Measurements from ENCODE around the gene PTH1R.

PTH1R gene

DNA sequence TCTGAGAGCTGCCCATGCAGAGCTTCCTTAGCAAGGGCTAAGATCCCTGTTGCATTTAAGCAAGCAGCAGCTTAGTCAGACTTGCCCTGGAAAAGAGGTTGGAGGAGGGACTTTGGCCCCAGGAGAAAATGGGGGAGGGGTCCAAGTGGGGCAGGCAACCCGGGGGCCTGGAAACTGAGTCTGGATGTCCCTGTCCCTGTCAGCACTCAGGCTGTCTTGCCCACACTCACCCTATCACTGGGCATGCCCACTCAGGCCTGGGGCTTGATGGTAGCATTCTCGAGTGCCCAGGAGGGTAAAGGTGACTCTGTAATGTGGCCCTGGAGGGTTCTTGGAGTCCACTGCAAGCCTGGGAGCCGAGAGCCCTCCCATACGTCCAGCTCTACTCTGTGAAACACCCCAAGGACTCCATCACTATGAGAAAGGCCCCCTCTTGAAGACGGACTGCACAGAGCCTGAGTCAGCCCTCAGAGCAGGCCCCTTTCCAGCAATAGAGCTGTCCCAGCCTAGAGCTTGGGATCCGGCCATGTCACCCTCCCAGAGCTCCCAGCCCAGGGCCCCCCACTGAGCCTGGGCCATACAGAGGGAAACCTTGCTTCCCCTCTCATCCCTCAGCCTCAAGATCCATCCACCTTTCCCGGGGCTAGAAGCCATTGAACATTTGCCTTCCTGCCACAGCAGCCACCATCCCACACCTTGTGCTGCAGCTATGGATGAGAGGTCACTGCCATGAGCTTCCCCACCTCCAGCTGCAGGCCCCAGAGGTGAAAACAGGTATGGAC is 27.6 kb upstream of the PTH1R start:
- no peak for DNase-seq (ENCODE audit: low read depth)

DNA sequence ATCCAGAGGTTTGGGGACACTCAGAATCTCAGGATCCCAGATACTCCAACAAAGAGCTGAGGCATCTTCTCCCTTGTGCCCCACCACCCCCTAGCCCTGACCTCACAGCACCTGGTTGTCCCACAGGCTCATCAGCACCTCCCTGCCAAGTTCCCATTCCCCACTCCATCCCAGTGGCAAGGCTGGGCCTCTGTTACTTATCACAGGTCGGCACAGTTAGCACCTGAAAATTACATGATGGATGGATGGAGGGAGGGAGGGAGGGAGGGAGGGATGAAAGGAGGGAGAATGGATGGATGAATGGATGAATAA is 27.1 kb upstream of the PTH1R start:
- no peak for DNase-seq (ENCODE audit: low read depth)

DNA sequence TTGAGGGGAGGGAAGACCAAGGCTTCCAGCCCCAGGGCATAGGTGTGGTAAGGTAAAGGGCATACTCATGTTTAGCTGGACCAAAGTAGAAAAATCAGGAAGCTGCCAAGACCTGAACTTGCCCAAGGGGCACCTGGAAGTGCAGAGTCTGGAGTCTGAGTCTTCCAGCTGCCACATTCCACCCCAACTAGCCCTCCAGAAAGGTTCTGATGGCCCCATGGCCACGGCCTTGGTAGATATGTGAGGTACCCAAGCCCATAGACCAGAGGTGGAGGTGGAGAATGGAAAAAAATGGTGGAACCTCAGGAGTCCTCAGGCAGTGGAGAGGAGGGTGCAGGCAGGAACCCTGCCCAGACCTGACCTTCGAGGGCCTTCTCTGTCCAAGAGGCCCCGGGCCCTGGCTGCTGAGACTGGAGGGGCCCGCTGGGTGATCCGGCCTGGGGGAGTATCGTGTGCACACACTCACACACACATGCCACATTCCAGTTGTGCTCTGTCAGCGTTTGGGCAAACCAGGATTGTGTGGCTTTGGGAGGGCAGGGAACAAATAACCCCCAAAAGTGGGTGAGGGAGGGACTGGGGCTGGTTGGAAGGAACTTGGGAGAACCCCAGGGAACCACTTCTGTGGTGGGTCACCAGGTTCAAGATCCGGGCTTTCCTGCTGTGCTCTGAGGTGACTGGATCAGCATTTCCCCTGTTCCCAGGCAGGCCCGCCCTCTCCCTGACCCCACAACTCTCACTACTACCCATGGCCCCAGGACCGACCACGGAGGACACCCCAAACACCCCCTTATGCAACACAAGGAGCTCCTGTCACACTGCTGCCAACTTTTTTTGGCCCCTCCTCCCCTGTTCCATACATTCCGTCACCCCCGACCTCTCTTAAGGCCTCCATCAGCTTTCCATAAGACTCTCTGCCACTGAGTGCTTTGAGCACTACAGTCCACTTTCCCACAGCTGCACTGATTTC is 25.9 kb upstream of the PTH1R start:
- DNase-seq (ENCODE audit: low read depth), result no peak

DNA sequence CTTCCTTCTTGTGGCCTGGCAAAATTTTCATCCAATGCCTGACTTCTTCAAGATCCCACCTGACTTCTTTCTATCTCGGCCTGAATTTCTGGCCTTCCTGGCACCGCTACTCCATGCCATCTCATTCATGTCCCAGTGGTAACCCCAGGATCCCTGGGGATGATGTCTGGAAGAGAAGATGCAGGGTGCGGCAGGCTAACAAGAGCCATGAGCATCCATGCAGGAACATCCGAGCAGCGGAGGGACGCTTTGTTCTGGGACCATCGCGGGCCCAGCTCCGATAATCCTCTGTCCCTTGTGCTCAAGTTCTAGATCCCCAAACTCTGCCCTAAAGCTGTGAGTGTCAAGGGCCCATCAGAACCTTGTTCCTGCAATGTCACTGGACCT is 25.2 kb upstream of the PTH1R start:
- DNase-seq (ENCODE audit: low read depth), result no peak

DNA sequence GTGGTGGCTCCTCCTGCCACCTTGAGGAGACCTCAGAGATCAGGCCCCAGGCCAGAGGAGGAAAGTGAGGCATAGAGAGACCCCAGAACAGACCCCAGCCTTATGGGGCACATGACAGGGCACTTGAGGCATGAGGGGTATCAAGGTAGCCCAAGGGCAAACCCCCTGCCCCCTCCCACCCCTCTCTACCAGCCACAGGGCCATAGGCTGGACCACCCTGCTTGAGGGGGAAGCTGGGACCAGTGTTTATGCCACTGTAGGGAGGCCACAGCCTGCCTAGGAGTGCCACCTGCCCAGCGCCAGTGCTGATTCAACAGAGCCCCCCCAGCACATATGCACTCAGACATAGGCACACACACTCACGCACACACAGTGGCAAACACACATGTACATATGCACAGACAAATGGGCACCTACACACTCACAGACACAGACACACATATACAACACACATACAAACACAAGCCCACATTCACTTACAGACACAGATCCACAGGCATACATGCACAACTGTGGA is 24.6 kb upstream of the PTH1R start:
- DNase-seq (ENCODE audit: low read depth), result no peak

DNA sequence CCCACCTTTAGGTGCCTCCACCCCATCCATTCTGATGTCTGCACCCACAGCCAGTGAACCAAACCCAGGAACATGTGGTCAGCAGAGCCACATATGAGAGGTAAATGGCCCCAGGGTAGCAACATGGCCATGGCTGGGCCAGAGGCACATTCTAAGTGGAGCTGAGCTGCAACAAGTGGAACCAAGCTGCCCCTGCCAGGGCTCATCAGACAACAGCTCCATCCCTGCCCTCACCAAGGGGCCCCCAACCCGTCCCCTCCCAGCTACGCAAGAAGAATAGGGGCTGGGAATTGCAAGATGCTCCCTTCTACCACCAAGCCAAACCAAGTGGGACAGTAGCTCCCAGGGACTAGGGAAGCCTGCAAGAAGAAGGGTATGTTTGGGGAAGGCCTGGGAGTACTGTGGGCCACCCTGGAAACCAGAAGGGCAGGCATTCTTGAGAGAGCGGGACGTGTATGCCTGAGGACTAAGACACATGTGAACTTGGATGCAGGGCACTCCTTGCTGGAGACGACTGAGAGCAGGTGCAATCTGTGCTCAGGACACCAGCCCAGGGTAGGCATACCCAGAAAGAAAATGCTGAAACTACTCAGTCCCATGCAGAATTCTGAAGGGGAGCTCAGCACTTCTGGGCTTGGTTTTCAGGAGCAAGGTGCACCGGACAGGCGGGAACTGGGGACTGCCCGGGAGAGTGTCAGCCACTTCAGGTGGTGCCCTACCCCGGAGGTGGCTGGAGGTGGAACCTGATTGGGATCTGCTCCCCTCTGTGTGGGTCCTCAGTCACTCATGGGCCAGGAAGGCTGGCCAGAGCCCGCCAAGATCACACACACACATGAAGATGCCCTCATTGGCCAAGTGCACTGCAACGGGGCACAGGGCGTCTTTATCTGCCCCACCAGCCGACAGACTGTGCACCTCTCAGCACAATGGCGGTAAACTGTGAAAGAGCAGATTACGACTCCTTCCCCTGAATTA is 23.8 kb upstream of the PTH1R start:
- no peak for DNase-seq (ENCODE audit: low read depth)

DNA sequence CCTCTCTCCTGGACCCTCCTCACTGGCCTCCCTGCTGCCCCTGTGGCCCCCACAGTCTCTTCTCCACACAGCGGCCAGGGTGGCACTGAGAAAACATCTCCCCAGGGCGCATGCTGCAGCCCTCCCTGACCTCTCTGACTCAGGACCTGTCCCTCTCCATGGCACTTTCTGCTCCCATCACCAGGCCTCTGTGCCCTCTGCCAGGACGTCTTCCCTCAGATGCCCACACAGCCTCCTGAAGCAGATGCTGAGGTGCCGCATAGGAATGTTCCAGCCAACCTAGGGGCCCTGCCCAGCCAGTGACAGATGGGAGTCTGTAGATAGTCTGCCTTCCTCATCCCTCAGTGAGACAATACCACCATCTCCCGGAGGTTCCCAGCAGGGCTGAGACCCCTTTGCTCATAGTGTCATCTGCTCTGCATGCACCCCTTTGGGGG is 22.9 kb upstream of the PTH1R start:
- no peak for DNase-seq (ENCODE audit: low read depth)

DNA sequence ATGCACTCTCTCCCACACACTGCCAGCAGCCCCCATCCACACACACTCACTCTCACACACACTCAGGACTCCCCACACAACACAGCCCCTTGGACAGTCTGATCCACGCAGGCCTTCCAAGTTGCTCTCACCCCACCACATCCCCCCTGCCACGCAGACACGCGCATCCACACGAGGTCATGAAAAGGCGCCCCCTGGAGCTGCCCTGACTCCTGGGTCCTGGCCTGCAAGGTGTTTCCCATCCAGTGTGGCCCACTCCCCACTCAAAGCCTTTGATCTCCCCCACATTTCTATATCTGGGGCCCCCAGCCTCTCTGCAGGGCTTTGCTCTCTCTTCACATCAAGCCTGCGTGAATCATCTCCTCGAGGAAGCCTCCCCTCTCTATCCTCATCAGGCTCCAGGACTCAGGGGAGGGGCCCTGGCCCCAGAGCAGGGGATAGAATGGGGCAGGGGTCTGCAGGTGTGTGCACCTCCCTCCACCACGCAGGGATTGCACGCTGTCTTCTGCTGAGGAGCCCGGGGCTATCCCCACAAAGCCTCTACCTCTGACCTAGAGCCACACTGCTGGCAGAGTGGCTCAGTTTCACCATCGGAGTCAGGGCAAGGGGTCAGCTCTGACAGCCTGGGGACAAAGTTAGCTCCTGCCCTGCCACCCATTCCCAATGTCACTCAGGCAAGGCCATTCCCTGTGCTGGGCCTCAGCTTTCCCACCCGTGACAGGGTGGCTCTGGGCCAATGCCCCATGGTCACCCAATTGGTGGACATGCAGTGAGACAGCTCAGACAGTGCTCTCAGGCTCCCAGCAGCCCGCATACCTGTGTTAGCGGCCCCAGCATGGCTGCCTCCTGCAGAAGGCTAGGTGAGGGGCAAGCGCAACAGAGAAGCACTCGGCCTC is 20.7 kb upstream of the PTH1R start:
- no peak for DNase-seq (ENCODE audit: low read depth)

DNA sequence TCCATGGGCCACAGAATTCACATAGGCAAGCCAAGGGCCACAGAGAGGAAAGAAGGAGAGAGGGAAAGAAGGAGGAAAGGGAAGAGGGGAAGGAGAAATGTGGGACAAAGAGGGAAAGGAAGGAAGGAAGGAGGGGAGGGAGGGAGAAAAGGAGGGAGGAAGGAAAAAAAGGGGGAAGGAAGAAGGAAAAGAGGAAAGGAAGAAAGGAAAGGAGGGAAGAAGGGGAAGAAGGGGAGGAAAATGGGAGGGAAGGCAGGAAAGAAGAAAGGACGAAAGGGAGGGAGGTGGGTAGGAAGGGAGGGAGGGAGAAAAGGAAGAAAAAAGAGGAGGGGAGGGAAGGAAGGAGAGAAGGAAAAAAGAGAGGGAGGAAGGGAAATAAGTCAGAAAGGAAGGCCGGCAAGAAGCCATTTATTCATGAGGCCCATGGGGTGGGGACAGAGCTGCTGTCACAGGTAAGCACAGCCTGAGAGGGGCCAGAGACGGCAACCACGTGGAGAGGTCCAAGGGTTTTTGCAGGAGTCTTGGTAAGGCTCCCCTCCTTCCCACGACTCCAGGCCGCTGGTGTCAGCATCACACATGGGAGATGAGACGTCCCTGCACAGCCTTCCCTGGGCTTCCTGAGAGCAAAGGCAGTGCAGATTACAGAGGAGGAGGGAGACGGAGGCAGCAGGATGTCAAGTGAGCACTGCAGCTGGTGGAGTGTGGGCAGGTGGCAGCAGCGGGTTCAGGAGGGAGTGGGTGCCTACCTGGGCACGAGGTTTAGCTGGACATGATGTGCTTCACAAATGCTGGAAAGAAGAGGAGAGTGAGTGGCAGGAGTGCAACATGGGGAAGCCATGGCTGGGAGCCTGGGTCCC is 19.8 kb upstream of the PTH1R start:
- no peak for DNase-seq (ENCODE audit: low read depth)

DNA sequence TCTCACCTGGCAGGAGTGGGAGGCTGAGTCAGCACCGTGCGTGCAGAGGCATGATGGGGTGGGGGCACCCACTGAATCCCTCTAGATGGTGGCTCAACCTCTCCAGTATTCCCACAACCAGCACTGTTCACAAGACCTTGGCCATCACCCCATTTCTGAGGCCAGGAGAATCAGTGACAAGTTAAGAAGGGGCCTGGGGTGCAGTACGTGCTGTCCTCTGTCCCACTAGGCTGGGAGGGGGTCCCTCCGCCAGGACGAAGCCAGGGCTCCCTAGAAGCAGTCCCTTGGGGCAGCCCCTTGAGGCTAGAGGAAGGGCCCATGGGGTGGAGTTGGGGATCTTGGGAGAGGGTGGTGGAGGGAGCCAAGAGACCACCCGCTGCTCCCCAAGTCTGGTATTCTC is 19.1 kb upstream of the PTH1R start:
- DNase-seq (ENCODE audit: low read depth), result no peak

DNA sequence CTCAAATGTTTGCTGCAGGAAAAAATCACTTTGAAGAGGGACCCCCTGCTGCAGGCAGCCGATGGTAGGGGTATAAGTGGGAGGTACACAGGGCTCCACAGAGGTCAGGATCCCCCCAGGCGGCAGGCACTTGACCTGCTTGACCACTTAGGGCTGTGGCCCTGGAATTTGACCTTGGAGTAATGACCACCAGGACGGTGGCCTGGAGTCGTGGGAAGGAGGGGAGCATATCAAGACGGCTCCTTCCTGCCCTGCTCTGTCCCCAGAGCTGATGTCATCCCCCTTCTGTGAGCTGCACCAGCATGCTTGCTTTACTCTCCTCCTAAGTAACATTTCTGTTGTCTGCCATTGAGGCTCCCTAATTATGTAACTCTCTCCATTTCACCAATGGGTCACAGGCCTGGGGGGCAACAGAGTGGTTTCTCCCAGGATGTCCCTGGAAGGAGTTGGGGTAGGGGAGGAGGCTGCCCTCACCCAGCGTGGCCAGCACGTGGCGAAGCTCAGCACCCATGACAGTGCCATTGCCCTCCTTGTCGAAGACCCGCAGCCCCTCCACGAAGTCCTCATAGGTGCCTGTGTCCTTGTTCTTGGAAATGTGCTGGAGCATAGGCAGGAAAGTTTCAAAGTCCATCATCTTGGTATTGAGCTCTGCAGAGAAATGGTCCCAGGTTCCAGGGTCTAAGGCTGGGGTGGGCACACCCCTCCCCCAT is 18.4 kb upstream of the PTH1R start:
- no peak for DNase-seq (ENCODE audit: low read depth)

DNA sequence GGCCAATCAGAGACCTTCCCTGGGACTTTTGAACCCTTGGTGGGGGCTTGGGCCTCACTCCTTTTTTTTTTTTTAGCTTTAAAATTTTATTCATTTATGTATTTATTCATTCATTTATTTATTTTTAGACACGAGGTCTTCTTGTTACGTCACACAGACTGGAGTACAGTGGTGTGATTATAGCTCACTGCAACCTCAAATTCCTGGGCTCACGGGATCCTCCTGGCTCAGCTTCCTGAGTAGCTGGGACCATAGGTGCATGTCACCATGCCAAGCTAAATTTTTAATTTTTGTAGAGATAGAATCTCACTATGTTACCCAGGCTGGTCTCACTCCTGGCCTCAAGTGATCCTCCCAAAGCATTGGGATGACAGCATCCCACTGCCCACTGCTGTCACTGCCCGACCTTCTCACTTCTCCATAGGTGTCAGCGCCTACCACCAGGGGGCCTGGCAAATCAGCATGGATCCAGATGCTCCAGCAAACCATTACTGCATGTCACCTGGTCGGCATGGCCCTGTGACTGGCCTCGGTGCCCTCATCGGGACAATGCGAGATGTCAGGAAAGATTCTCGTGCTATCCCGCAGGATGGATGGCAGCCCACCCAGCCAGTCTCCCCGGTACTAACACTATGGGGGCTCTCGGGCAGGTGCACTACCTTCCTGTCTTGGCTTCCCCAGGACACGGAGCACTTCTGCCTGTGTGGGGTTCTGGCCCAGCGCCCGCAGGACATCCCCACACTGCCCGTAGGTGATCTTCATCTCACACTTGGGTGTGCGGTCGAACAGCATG is 17.3 kb upstream of the PTH1R start:
- no peak for DNase-seq (ENCODE audit: low read depth)

DNA sequence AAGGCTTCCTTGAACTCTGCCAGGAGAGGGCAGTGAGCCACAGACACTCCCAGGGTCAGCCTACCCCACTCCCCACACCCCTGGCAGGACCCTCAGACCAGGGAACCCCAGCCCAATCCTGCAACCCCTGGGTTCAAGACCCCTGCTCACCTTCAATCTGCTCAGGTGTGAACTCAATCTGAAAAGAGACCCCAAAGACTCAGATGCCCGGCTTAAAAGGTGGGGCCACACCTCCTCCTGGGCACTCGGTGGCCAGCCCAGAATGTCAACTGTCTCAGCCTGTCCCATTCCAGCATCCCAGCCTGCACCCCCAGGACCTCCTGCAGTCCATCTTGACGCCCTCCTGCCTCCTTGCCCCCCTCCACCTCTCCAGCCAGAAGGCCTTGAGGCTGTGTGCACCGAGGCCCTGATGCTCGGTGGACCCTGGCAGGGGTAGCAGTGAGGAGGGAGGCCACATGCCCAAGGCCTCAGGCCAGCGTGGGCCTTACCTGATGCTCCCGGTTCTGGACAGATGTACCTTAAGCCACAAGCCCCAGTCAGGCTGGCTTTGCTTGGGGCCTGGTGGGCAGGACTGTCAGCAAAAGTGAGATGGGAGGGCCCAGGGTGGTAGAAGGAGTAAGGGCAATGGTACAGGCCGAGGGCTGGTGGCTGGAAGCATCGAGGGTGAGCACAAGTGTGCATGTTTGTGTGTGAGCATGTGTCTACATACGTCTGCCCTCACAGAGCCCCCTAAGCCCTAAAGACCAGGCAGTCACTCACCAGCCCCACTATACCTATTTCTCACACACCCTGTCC is 16.5 kb upstream of the PTH1R start:
- DNase-seq (ENCODE audit: low read depth), result no peak

DNA sequence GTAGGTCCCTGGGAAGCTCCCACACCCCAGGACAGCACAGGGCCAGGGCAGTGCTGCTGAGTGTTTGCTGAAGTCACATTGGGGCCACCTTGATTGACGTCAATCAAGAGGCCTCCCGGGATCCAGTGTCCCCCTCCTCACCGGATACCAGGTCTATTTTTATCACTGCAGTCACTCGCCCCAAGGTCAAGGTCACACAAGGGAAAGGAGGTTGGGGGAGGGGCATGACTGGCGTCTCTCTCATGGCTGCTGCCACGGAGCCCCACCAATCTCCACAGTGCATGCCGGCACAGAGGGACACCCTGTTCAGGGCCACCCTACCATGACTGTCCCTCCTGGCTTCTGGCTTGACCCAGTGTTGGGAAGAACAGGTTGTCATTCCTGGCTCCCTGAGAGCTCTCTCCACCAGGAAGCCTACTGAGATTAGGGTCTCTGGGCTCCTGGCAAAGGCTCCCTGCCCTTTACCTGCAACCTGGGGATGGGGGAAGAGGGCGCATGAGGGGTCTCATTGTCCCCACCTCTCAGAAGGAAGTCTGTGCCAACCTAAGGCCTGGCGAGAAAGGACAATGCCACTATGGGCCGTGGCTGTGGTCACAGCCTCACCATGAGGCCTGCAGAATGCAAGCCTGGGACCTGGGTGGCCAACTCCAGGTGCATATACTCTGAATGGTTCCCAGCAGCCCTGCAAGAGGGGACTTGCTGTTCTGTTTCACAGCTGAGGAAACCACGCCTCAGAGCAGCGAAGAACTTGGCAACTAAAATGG is 15.7 kb upstream of the PTH1R start:
- no peak for DNase-seq (ENCODE audit: low read depth)

DNA sequence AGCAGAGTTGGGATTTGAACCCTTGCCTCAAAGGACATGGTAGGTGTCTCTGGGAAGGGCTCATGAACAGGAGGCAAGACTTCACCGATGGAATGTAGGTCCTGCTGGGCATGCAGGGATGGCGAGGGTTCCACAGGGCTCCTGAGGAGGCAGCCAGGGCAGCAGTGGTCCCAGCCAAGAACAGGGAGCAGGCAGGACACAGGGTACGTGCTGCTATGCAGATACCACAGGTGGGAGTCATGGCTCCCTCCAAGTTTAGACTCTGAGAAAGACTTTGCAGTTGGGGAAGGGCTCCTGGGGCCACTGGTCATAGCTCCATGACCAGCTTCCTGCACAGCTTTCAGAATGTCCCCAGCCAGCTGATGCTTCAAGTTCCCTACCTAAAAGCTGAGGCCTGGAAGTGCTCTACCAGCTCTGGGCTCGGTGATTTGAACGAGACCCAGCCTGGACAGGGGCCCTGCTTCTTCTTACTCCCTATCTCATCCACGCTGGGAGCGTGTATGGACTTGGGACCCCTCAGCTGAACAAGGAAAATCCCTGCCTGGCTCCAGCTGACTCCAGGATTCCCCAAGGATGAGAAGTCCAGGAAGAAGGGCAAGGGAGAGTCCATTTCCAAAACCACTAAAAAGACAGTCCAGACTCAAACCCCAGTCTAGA is 15.0 kb upstream of the PTH1R start:
- DNase-seq (ENCODE audit: low read depth), result no peak

DNA sequence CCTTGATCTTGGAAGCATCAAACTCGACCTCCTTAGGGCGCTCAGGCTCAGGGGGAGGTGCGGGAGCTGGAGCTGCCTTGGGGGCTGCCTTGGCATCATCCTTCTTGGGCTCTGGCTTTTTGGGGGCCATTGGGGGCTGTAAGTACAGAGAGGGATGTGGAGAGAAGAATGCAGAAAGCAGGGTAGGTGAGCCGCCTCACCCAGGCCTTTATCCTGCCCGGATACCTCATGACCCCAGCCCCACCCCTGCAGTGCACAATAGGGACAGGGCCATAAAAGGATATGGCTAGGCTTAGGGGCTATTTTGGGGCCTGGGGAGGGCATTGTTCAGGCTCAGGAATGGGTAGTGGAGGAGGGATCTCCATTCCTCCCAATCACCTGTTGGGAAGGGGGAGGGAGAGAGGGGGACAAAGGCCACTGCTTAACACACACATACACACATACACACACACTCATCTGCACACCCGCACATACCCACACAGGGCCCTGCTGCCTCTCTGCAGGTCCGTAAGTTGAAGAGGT is 14.2 kb upstream of the PTH1R start, which contains the start of gene MYL3:
Gene MYL3 (minus strand): TSS at position 184 of the 522 bp plus-strand sequence. CDS start 54 bp downstream, at position 130.
- no peak for DNase-seq (ENCODE audit: low read depth)

All from stimulated activated CD8-positive, alpha-beta memory T cell treated with anti-CD3 and anti-CD28 coated beads, Interleukin-15, amount 100 ng/mL, for 24 hours (primary cell).